Ectodermal cell (in vitro differentiated cells): ENCODE results near the gene MICAL2.

Experiments used
- H3K27ac ChIP-seq: 2 replicates; pipeline ENCODE4 v1.7.0; 2013; ENCODE audit warnings: mild to moderate bottlenecking, low read depth, low read length; ENCODE audit not compliant: insufficient read depth, poor library complexity, severe bottlenecking
- H3K27me3 ChIP-seq: 2 replicates; pipeline ENCODE4 v1.7.0; 2013; ENCODE audit warnings: mild to moderate bottlenecking, low read length; ENCODE audit not compliant: insufficient read depth, control insufficient read depth, poor library complexity, severe bottlenecking
- H3K36me3 ChIP-seq: one replicate; pipeline ENCODE4 v1.7.0; 2013; ENCODE audit warnings: low read length; ENCODE audit not compliant: control insufficient read depth, insufficient read depth
- H3K4me1 ChIP-seq: one replicate; pipeline ENCODE4 v1.7.0; 2013; ENCODE audit warnings: low read length; ENCODE audit not compliant: control insufficient read depth, insufficient read depth
- H3K4me3 ChIP-seq: 2 replicates; pipeline ENCODE4 v1.7.0; 2013; ENCODE audit warnings: low read depth, low read length, control low read depth; ENCODE audit not compliant: insufficient read depth
- H3K9me3 ChIP-seq: 2 replicates; pipeline ENCODE4 v1.7.0; 2013; ENCODE audit warnings: mild to moderate bottlenecking, low read length, moderate library complexity; ENCODE audit not compliant: control insufficient read depth
- WGBS, 2 experiments: methylation state at CpG; one replicate each; pipeline ENCODE4 v1.1.7; 2013; ENCODE audit warnings: missing lambda C conversion rate in 2 of 2; 5-methylcytosine and 5-hydroxymethylcytosine counted together

The MICAL2 gene

GRCh38 chr11:12077535-12078280, 32.7 kb upstream of the MICAL2 start:
- Histone ChIP-seq H3K36me3 (no peaks in the 10 kb centered on the region), H3K9me3 (no peaks in the 10 kb centered on the region), H3K4me1 (peaks cover 7% of the 10 kb centered on the region), H3K27me3 (no peaks in the 10 kb centered on the region), H3K27ac (no peak overlapping the region), H3K4me3 (no peak overlapping the region)
- 82 to 83% methylated on average over 7 of the region's 7 CpGs for WGBS, 2 experiments

DNA sequence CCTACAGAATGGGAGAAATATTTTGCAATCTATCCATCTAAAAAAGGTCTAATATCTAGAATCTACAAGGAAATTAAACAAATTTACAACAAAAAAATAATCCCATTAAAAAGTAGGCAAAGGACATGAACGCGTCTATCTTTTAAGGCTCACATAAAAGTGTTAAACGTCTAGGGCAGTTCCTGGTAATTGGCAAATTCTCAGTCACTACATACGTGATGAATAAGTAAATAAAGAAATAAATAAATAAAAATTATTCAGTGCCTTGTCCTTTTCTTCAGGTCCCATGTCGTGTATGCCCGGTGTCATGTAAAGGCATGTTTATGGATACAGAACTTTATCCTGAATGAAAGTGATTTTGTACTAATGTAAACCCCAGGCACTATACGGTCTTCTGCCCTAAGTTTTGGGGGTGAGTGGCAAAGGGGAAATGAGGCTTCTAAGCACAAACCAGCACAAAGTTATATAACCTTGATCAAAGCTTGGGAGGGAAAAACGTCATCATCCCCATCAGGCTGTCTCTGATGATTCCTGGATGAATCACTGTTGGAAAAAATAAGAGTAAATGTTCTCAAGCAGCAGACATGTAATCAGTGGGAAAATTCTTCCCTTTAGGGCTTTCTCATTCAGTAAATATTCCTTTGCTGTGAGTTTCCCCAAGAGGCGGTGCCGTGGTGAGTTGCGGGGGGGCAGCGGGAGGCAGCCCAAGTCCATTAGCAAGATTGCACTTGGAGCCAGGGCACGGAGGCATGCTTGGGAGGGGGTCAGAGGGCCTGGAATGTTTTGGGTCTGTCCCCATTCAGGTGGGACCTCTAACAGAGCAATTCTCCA, 30.4 kb upstream of the MICAL2 start:
- H3K27ac ChIP-seq = no peak overlapping the region
- no peaks in the 10 kb centered on the region for H3K27me3 ChIP-seq
- H3K4me3 ChIP-seq = no peak overlapping the region
- 75 to 77% methylated on average over 12 of the region's 13 CpGs for WGBS, 2 experiments
- H3K9me3 ChIP-seq = no peaks in the 10 kb centered on the region
- H3K4me1 ChIP-seq = peaks cover 7% of the 10 kb centered on the region
- H3K36me3 ChIP-seq = no peaks in the 10 kb centered on the region

DNA sequence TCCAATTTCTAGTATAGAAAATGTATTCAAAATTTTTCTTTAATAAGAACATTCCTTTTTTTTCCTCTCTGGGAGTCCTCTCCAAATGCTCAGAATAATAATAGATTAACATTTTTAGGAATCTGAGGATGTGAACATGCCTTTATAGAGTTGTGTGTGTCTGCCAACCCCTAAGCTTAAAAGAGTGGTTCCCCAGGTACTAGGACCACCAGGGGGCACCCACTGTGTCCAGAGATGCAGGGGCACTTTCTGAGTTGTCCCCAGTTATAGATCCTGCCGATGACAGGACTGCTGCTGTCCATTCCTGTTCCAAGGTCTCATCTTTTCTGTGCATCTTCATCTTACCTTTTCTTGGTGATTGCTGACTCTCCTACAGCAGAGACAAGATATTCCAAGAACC, 27.0 kb upstream of the MICAL2 start:
- Histone ChIP-seq H3K4me1 (peaks cover 7% of the 10 kb centered on the region), H3K9me3 (no peaks in the 10 kb centered on the region), H3K27ac (no peak overlapping the region), H3K4me3 (no peak overlapping the region), H3K36me3 (no peaks in the 10 kb centered on the region), H3K27me3 (no peaks in the 10 kb centered on the region)
- 83 to 91% methylated on average over 1 of the region's 1 CpG for WGBS, 2 experiments

GRCh38 chr11:12084256-12084655, 26.1 kb upstream of the MICAL2 start:
- Histone ChIP-seq H3K36me3 (no peaks in the 10 kb centered on the region), H3K9me3 (no peaks in the 10 kb centered on the region), H3K27me3 (no peaks in the 10 kb centered on the region), H3K4me1 (peaks cover 12% of the 10 kb centered on the region), H3K27ac (no peak overlapping the region), H3K4me3 (no peak overlapping the region)

DNA sequence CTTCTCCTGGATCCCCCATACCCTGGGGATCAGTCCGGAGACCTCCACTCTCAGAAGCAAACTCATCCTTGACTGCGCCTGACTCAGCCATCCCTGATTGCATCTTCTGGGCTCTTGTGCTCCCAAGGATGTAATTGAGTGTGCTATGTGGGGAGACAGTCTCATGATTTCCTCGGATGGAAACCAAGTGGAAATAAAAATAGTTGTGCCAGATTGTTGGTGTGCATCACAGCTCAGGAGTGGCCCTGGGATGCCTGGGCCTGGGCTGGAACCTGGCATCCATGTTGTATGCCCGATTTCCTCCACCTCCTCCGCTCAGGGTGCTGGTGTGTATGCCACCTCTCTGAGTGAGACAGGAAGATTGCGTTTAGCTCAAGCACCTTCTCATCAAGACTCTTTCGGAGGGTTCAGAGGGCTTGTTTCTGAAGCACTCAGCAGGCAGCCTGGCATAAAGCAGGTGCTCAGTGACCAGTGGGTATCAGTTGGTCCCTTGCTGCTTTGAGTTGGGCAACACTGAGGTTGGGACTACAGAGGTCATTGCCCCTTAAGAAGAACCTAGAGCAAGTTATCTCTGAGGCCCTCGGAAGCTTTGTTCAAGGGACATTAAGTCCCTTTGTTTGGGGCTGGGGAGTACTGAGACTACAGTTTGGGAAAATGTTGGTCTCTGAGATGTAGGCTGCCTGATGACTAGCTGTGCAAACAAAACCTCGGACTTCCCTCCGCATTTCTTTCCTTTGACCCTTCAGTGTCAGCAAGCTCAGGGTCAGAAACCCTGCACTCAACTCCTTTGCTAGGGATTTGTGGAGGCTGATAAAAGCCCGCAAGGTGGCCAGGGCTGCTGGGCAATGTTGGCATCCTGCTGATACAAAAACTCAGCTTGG, 24.8 kb upstream of the MICAL2 start:
- H3K9me3 ChIP-seq = no peaks in the 10 kb centered on the region
- H3K4me1 ChIP-seq = peaks cover 15% of the 10 kb centered on the region
- no peaks in the 10 kb centered on the region for H3K27me3 ChIP-seq
- H3K27ac ChIP-seq = no peak overlapping the region
- H3K4me3 ChIP-seq = no peak overlapping the region
- WGBS, 2 experiments = 89 to 92% methylated on average over 11 of the region's 11 CpGs
- H3K36me3 ChIP-seq = no peaks in the 10 kb centered on the region

DNA sequence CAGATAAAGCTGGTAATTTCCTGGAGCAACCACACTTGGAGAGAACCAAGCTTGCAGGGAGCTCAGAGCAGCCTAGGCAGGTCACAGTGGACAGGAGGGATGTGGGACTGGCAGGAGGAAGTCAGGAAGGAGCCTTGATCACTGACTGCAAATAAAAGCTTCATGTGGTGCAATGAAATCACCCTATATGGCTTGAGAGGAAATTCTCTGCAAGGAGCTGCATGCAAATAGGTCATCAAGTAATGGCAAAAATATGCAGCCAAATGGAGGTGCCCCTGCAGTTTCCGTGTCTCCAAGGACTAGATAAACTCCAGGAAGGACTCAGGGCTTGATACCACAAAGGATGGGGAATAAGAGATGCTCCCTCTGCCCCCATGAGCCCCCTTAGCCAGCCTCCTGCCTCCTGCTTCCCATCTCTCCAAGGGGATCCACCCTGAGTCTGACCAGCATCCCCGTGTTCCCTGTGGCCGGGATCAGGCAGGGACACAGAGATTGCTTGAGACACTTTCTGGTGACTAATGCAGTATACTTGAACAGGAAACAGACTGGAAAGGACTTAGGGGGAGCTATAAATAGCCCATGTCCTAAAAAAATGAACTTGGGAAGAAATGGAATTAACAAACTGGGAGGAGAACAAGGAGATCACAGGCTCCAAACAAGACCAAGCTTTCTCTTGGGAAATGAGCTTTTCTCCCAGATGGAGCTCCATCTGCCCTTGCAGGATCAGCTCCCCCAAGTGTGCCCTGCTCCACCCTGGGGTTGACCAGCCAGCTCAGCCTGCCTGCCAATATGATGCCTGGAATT, 23.9 kb upstream of the MICAL2 start:
- no peak overlapping the region for H3K27ac ChIP-seq
- H3K4me1 ChIP-seq = peaks cover 17% of the 10 kb centered on the region
- no peaks in the 10 kb centered on the region for H3K36me3 ChIP-seq
- H3K27me3 ChIP-seq = no peaks in the 10 kb centered on the region
- no peaks in the 10 kb centered on the region for H3K9me3 ChIP-seq
- WGBS, 2 experiments = 77 to 78% methylated on average over 3 of the region's 3 CpGs
- H3K4me3 ChIP-seq = no peak overlapping the region

DNA sequence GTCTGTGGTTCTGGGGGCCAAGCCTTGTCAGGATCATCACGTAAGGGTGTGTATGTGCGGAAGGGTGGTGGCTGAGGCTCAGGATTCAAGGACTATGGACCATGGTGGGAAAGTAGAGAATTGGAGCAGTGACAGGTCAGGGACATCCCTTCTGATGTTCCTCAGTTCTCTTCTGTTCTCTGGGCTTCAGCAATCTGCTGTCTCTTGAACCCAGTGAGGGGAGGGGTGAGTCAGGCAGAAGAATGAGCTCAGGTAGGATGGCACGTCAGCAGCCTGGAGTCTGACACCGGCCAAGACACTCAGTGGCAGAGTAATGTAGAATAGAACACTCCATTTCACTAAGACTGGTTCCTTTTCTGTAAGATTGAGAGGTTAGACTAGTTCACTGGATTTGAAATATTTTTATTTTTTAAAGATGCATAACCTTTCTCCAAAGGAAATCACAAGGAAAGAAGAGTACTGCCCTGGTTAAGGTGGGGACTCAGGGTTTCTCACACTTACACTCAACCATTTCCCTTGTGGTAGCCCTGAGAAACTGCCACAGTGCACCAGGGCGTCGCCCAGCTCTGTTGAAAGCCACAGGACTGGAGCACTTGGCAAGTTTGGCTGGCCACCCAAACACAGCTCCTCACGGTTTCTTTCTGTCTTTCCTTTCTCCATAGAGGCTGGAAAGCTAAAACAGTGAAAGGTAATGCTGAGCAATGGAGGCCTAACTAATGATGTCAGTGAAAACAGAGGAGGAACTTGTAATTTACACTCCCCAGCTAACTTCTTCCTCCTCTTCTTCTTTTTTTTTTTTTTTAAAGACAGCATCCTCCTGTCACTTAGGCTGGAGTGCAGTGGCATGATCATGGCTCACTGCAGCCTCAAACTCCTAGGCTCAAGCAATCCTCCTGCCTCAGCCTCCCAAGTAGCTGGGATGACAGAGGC, 23.1 kb upstream of the MICAL2 start:
- Histone ChIP-seq H3K27ac (no peak overlapping the region), H3K9me3 (no peaks in the 10 kb centered on the region), H3K4me3 (no peak overlapping the region), H3K4me1 (peaks cover 25% of the 10 kb centered on the region), H3K36me3 (no peaks in the 10 kb centered on the region), H3K27me3 (no peaks in the 10 kb centered on the region)
- WGBS, 2 experiments = 88 to 96% methylated on average over 7 of the region's 7 CpGs

DNA sequence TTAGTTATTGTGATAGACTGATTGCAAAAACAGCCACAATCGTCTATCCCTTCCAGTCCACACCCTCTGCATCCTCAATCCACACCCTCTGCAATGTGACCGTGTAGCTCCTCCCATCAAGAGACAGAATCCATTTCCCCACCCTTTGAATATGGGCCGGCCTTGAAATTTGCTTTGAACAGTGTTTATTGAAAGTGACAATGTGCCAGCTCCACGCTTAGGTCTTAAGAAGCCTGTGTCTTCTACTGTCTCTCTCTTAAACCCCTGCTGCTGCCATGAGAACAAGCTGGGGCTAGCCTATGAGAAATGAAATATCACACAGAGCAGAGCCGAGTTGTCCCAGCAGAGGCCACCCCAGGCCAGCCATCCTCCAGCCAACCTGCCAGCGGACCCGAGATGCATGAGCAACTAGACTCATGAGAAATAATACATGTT, 22.3 kb upstream of the MICAL2 start:
- 89 to 90% methylated on average over 7 of the region's 7 CpGs for WGBS, 2 experiments

DNA sequence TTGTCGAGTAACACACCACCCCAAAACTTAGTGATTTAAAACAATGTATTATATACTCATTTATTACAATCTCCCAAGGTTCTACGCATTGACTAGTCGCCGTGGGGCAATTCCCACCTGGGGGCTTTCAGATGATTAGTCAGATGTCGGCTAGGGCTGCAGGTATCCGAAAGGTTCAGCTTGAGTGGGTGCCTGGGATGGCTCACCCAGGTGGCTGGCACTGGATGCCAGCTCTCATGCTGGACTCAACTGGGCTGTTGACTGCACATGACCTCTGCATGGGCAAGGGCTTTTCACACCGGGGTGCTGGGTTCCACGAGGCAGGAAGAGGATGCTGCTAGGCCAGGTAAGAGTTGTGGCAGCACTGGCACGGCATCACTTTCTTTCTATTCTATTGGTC, 21.9 kb upstream of the MICAL2 start:
- H3K4me1 ChIP-seq = peaks cover 36% of the 10 kb centered on the region

More for the DNA sequence above, 22.3 kb upstream of the MICAL2 start:
- Histone ChIP-seq H3K9me3 (no peaks in the 10 kb centered on the region), H3K4me1 (peaks cover 32% of the 10 kb centered on the region), H3K36me3 (no peaks in the 10 kb centered on the region), H3K27me3 (no peaks in the 10 kb centered on the region), H3K4me3 (no peak overlapping the region), H3K27ac (no peak overlapping the region)

More for the DNA sequence above, 21.9 kb upstream of the MICAL2 start:
- Histone ChIP-seq H3K27me3 (no peaks in the 10 kb centered on the region), H3K9me3 (no peaks in the 10 kb centered on the region), H3K4me3 (no peak overlapping the region), H3K36me3 (no peaks in the 10 kb centered on the region), H3K27ac (no peak overlapping the region)
- 94 to 96% methylated on average over 8 of the region's 9 CpGs for WGBS, 2 experiments
